ENCODE results near the gene YIPF7. TPM values are rescaled to one million over a fixed set of nuclear protein-coding genes. Genes with fewer than 3 reads are reported as not detected.

YIPF7 gene
- total and polyA plus RNA-seq, 4 donors, result not detected

DNA sequence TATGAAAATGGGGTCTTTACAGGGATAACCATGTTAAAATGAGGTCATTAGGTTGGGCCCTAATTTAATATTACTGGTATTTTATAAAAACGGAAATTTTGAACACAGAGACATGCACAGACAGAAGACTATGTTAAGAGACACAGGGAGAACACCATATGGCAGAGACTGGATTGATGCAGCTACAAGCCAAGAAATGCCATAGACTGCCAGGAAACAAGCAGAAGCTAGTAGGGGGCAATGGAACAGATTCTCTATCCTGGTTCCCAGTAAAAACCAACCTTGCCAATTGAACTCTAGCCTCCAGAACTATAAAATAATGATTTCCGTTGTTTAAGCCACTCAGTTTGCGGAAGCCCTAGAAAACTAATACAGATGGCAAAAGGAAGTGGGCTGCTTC lies 20.2 kb upstream of the YIPF7 start:
- TF ChIP-seq RAD21 (IDR thresholded peaks at IDR 0.05), result no peak
- no peak for TF ChIP-seq YY1 (IDR thresholded peaks at IDR 0.05)
- no peak for TF ChIP-seq EGR1 (IDR thresholded peaks at IDR 0.05; ENCODE audit: low read depth in 2 of 2)
- TF ChIP-seq NR2F2 (IDR thresholded peaks at IDR 0.05), result no peak
- TF ChIP-seq JUND (IDR thresholded peaks at IDR 0.05), result no peak
- TF ChIP-seq FOXA1 (IDR thresholded peaks at IDR 0.05), result no peak
- TF ChIP-seq, protein P1, sequence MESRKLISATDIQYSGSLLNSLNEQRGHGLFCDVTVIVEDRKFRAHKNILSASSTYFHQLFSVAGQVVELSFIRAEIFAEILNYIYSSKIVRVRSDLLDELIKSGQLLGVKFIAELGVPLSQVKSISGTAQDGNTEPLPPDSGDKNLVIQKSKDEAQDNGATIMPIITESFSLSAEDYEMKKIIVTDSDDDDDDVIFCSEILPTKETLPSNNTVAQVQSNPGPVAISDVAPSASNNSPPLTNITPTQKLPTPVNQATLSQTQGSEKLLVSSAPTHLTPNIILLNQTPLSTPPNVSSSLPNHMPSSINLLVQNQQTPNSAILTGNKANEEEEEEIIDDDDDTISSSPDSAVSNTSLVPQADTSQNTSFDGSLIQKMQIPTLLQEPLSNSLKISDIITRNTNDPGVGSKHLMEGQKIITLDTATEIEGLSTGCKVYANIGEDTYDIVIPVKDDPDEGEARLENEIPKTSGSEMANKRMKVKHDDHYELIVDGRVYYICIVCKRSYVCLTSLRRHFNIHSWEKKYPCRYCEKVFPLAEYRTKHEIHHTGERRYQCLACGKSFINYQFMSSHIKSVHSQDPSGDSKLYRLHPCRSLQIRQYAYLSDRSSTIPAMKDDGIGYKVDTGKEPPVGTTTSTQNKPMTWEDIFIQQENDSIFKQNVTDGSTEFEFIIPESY (IDR thresholded peaks at IDR 0.05), result no peak
- no peak for TF ChIP-seq HNF4A (conservative IDR thresholded peaks at IDR 0.05)
- TF ChIP-seq GABPA (IDR thresholded peaks at IDR 0.05 in 1 of 2, conservative IDR thresholded peaks at IDR 0.05 in 1 of 2), result no peak
- TF ChIP-seq, protein P2, sequence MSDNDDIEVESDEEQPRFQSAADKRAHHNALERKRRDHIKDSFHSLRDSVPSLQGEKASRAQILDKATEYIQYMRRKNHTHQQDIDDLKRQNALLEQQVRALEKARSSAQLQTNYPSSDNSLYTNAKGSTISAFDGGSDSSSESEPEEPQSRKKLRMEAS (IDR thresholded peaks at IDR 0.05), result no peak
- TF ChIP-seq, protein P3, sequence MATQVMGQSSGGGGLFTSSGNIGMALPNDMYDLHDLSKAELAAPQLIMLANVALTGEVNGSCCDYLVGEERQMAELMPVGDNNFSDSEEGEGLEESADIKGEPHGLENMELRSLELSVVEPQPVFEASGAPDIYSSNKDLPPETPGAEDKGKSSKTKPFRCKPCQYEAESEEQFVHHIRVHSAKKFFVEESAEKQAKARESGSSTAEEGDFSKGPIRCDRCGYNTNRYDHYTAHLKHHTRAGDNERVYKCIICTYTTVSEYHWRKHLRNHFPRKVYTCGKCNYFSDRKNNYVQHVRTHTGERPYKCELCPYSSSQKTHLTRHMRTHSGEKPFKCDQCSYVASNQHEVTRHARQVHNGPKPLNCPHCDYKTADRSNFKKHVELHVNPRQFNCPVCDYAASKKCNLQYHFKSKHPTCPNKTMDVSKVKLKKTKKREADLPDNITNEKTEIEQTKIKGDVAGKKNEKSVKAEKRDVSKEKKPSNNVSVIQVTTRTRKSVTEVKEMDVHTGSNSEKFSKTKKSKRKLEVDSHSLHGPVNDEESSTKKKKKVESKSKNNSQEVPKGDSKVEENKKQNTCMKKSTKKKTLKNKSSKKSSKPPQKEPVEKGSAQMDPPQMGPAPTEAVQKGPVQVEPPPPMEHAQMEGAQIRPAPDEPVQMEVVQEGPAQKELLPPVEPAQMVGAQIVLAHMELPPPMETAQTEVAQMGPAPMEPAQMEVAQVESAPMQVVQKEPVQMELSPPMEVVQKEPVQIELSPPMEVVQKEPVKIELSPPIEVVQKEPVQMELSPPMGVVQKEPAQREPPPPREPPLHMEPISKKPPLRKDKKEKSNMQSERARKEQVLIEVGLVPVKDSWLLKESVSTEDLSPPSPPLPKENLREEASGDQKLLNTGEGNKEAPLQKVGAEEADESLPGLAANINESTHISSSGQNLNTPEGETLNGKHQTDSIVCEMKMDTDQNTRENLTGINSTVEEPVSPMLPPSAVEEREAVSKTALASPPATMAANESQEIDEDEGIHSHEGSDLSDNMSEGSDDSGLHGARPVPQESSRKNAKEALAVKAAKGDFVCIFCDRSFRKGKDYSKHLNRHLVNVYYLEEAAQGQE (IDR thresholded peaks at IDR 0.05), result no peak
- TF ChIP-seq, protein P4, sequence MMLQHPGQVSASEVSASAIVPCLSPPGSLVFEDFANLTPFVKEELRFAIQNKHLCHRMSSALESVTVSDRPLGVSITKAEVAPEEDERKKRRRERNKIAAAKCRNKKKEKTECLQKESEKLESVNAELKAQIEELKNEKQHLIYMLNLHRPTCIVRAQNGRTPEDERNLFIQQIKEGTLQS (IDR thresholded peaks at IDR 0.05), result no peak
- TF ChIP-seq, protein P5, sequence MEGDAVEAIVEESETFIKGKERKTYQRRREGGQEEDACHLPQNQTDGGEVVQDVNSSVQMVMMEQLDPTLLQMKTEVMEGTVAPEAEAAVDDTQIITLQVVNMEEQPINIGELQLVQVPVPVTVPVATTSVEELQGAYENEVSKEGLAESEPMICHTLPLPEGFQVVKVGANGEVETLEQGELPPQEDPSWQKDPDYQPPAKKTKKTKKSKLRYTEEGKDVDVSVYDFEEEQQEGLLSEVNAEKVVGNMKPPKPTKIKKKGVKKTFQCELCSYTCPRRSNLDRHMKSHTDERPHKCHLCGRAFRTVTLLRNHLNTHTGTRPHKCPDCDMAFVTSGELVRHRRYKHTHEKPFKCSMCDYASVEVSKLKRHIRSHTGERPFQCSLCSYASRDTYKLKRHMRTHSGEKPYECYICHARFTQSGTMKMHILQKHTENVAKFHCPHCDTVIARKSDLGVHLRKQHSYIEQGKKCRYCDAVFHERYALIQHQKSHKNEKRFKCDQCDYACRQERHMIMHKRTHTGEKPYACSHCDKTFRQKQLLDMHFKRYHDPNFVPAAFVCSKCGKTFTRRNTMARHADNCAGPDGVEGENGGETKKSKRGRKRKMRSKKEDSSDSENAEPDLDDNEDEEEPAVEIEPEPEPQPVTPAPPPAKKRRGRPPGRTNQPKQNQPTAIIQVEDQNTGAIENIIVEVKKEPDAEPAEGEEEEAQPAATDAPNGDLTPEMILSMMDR (IDR thresholded peaks at IDR 0.05; ENCODE audit: low read depth, low read length, missing input control), result no peak
- no peak for TF ChIP-seq HNF4G (IDR thresholded peaks at IDR 0.05)
- TF ChIP-seq FOXA2 (IDR thresholded peaks at IDR 0.05), result no peak
- no peak for TF ChIP-seq SP1 (IDR thresholded peaks at IDR 0.05)
- DNase-seq (ENCODE audit: low spot score), result no peak
- H3K9me3 ChIP-seq (ENCODE audit: control insufficient read depth in 4 of 4, low read length in 3 of 4), result no peaks in the 10 kb centered on the region
- H3K36me3 ChIP-seq (ENCODE audit: control insufficient read depth in 4 of 4, insufficient read depth in 3 of 4, low read depth in 1 of 4, low read length in 3 of 4), result no peaks in the 10 kb centered on the region
- no peak overlapping the region for H3K4me3 ChIP-seq (ENCODE audit: low read depth in 1 of 3, low read length in 3 of 3)
- no peak overlapping the region for H3K9ac ChIP-seq (ENCODE audit: low read depth in 1 of 2, low read length in 2 of 2)
- no peak overlapping the region for H3K27ac ChIP-seq (ENCODE audit: low read depth in 1 of 2, low read length in 2 of 2)
- no peaks in the 10 kb centered on the region for H3K27me3 ChIP-seq (ENCODE audit: control insufficient read depth in 4 of 4, insufficient read depth in 4 of 4, low read length in 3 of 4)
- 86% methylated on average over 3 of the region's 3 CpGs for whole genome bisulfite sequencing
- no peaks in the 10 kb centered on the region for H3K4me1 ChIP-seq (ENCODE audit: control insufficient read depth in 4 of 4, insufficient read depth in 4 of 4, low read length in 3 of 4)
